ENCODE results near the gene BTBD9.

BTBD9 gene

GRCh38 chr6:38554700-38555413, 84.9 kb downstream of the BTBD9 start:
- ATAC-seq (no peak), DNase-seq (no peak)

- ATAC-seq, result no peak
- no peak for DNase-seq
These were observed 85.7 kb downstream of the BTBD9 start for GRCh38 chr6:38554014-38554413.

- DNase-seq (no peak), ATAC-seq (no peak)
These were observed 87.6 kb downstream of the BTBD9 start for GRCh38 chr6:38552121-38552520.

- DNase-seq (no peak), ATAC-seq (no peak)
These were observed 89.9 kb downstream of the BTBD9 start for GRCh38 chr6:38549795-38550194.

- ATAC-seq (no peak), DNase-seq (no peak)
These were observed 90.5 kb downstream of the BTBD9 start for GRCh38 chr6:38549180-38549579.

GRCh38 chr6:38543022-38543421, 96.7 kb downstream of the BTBD9 start:
- no peak for DNase-seq

GRCh38 chr6:38542031-38542430, 97.7 kb downstream of the BTBD9 start:
- ATAC-seq, result no peak
- DNase-seq, result no peak

More at GRCh38 chr6:38543022-38543421, 96.7 kb downstream of the BTBD9 start:
- ATAC-seq, result peak; percentile 52

- no peak for ATAC-seq
- no peak for DNase-seq
These were observed 106.7 kb downstream of the BTBD9 start for GRCh38 chr6:38533064-38533463.

GRCh38 chr6:38531134-38531533, 108.6 kb downstream of the BTBD9 start:
- DNase-seq, result no peak
- ATAC-seq, result no peak

- ATAC-seq (no peak), DNase-seq (no peak)
These were observed 111.3 kb downstream of the BTBD9 start for GRCh38 chr6:38528196-38528965.

GRCh38 chr6:38527371-38527770, 112.4 kb downstream of the BTBD9 start:
- DNase-seq (no peak), ATAC-seq (no peak)

GRCh38 chr6:38525888-38526287, 113.8 kb downstream of the BTBD9 start:
- DNase-seq (no peak), ATAC-seq (no peak)

GRCh38 chr6:38524436-38525145, 115.1 kb downstream of the BTBD9 start:
- DNase-seq (no peak), ATAC-seq (no peak)

- DNase-seq, result no peak
- no peak for ATAC-seq
These were observed 117.4 kb downstream of the BTBD9 start for GRCh38 chr6:38522322-38522721.

GRCh38 chr6:38518511-38519304, 121.0 kb downstream of the BTBD9 start:
- ATAC-seq (no peak), DNase-seq (no peak)

GRCh38 chr6:38517005-38517404, 122.7 kb downstream of the BTBD9 start:
- DNase-seq (no peak), ATAC-seq (no peak)

GRCh38 chr6:38514399-38514798, 125.3 kb downstream of the BTBD9 start:
- DNase-seq, result no peak
- ATAC-seq, result no peak

GRCh38 chr6:38512211-38512610, 127.5 kb downstream of the BTBD9 start:
- ATAC-seq (no peak), DNase-seq (no peak)

- ATAC-seq, result no peak
- no peak for DNase-seq
These were observed 129.5 kb downstream of the BTBD9 start for GRCh38 chr6:38510205-38510604.

GRCh38 chr6:38509713-38510112, 130.0 kb downstream of the BTBD9 start:
- no peak for DNase-seq
- ATAC-seq, result no peak

- no peak for ATAC-seq
- no peak for DNase-seq
These were observed 130.8 kb downstream of the BTBD9 start for GRCh38 chr6:38508894-38509293.

GRCh38 chr6:38508286-38508685, 131.4 kb downstream of the BTBD9 start:
- ATAC-seq (no peak), DNase-seq (no peak)
